Mammary epithelial cell (primary cell): Measurements from ENCODE around the gene ZBED1.

ENCODE experiments used
- CTCF ChIP-seq, 2 donors: IDR thresholded peaks in 1 of 2; conservative IDR thresholded peaks in 1 of 2; 2 replicates each; pipeline ENCODE4 v1.5.1; 2011 to 2012; ENCODE audit warnings: inconsistent platforms in 2 of 2, low read length in 2 of 2, mild to moderate bottlenecking in 2 of 2, control low read depth in 1 of 2, low read depth in 1 of 2; ENCODE audit not compliant: insufficient read depth in 1 of 2; ENCODE audit errors: extremely low read depth in 1 of 2
- EZH2 ChIP-seq: IDR thresholded peaks from 2 replicates; pipeline ENCODE4 v1.6.1; 2012; ENCODE audit warnings: low read length, inconsistent platforms, borderline replicate concordance

GRCh38 chrX:2490634-2491033 lies 10.1 kb downstream of the ZBED1 start:
- no peak for TF ChIP-seq CTCF (conservative IDR thresholded peaks at IDR 0.05 in 1 of 2, IDR thresholded peaks at IDR 0.05 in 1 of 2; ENCODE audit: extremely low read depth in 1 of 2, insufficient read depth in 1 of 2, low read depth in 1 of 2, low read length in 2 of 2)
- TF ChIP-seq EZH2, result no peak
